ENCODE measurements around the gene ANO6. TPM values are rescaled to one million over a fixed set of nuclear protein-coding genes. Genes with fewer than 3 reads are reported as not detected.
"Not testable (repeated sequence)": the region's sequence is repeated elsewhere in the genome, so short reads cannot be mapped to it uniquely, and the experiment has no call there.

The ANO6 gene
- total RNA-seq, 2 donors from 2014 or later, result 24.4 to 28.0 TPM

- Histone ChIP-seq H3K9me3 (no peaks in the 10 kb centered on the region), H3K27me3 (no peaks in the 10 kb centered on the region), H3K4me1 (peaks cover 53% of the 10 kb centered on the region), H3K4me3 (no peak overlapping the region), H3K27ac (peak overlapping the region; percentile 41 to 88 (median 86)), H3K36me3 (replicated peaks in 1 of 2; ENCODE audit: insufficient read depth in 1 of 2, low read depth in 2 of 2) (no peaks in the 10 kb centered on the region)
- 9 to 13% methylated on average over 4 of the region's 4 CpGs for WGBS, 2 donors
- DNase-seq, result peak in 3 of 4 donors; percentile 15 to 54 (median 27)
- TF ChIP-seq, protein P1, sequence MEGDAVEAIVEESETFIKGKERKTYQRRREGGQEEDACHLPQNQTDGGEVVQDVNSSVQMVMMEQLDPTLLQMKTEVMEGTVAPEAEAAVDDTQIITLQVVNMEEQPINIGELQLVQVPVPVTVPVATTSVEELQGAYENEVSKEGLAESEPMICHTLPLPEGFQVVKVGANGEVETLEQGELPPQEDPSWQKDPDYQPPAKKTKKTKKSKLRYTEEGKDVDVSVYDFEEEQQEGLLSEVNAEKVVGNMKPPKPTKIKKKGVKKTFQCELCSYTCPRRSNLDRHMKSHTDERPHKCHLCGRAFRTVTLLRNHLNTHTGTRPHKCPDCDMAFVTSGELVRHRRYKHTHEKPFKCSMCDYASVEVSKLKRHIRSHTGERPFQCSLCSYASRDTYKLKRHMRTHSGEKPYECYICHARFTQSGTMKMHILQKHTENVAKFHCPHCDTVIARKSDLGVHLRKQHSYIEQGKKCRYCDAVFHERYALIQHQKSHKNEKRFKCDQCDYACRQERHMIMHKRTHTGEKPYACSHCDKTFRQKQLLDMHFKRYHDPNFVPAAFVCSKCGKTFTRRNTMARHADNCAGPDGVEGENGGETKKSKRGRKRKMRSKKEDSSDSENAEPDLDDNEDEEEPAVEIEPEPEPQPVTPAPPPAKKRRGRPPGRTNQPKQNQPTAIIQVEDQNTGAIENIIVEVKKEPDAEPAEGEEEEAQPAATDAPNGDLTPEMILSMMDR (IDR thresholded peaks at IDR 0.05), result peak in 1 of 7 experiments; percentile 7
- TF ChIP-seq POLR2A (IDR thresholded peaks at IDR 0.05), result no peak
- ATAC-seq, result peak; percentile 79
- intact Hi-C loops (cut with DNase I), result no loop called here
These were observed 18.4 kb downstream of the ANO6 start for GRCh38 chr12:45234139-45234865.

DNA sequence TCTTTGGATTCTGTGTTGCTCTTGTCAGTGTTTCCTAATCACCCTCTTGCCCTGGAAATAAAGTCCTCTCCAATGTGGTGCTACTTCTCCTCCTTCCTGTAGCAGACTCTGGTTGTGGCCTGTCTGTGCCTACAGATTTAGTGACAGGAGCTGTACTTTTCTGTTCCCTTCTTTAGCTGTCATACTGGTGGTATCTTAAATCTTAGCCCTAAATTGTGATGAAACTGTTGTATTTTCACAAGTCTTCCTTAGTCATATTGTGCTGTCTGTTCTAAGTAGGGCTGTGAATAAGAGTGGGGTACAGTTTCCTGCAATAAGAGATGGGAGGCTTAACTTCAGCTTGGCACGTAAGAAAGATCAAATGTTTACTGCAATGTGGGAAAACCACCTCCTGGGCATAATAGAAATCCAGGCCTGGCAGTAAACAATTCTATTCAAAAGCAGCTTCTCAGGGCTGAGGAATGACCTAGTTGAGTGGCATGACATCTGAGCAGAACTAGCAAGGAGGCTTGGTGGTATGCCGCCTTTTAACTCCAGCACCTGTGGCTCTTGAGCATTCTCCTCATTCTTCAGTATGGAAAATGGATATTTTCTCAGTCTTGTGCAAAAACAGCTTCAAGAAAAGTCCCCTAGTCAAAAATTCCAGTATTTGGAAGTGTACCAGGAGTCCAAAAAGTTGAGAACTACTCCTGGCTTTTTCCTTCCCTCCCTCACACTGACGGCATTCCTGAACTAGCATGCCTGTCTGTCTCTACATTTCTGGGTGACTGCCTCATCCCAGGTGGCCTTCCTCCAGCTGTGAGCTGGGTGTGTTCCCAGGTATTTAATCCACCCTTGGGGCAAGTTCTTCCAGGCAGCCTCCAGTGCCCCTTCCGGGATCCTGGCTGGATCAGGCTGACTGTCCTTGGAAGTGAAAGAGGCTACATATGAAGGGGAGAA is 19.5 kb downstream of the ANO6 start:
- intact Hi-C loops (cut with DNase I), result no loop called here
- H3K9me3 ChIP-seq, result no peaks in the 10 kb centered on the region
- DNase-seq (peak; percentile 58 to 71 (median 66)), ATAC-seq (peak; percentile 70)
- H3K4me1 ChIP-seq, result peaks cover 53% of the 10 kb centered on the region
- H3K27me3 ChIP-seq, result no peaks in the 10 kb centered on the region
- WGBS, 2 donors, result 15 to 18% methylated on average over 4 of the region's 4 CpGs
- TF ChIP-seq, protein P1 (IDR thresholded peaks at IDR 0.05), result no peak
- no peak for TF ChIP-seq POLR2A (IDR thresholded peaks at IDR 0.05)
- H3K36me3 ChIP-seq (replicated peaks in 1 of 2; ENCODE audit: insufficient read depth in 1 of 2, low read depth in 2 of 2), result no peaks in the 10 kb centered on the region
- H3K27ac ChIP-seq, result peak overlapping the region; percentile 41 to 88 (median 86)
- H3K4me3 ChIP-seq, result no peak overlapping the region

- H3K36me3 ChIP-seq (replicated peaks in 1 of 2; ENCODE audit: insufficient read depth in 1 of 2, low read depth in 2 of 2); H3K4me3 ChIP-seq; H3K27me3 ChIP-seq; ATAC-seq; H3K9me3 ChIP-seq; DNase-seq; intact Hi-C loops (cut with DNase I): not testable (repeated sequence)
- H3K4me1 ChIP-seq, result peaks cover 50% of the 10 kb centered on the region
- peak overlapping the region in 3 of 4 donors; percentile 86 to 88 (median 87) for H3K27ac ChIP-seq
- WGBS, 2 donors, result 57 to 85% methylated on average over 2 of the region's 2 CpGs
These were observed 20.5 kb downstream of the ANO6 start for GRCh38 chr12:45236383-45236782.

GRCh38 chr12:45242180-45242579 is 26.3 kb downstream of the ANO6 start:
- Histone ChIP-seq H3K4me3 (no peak overlapping the region), H3K4me1 (peaks cover 10% of the 10 kb centered on the region), H3K27ac (peak overlapping the region in 3 of 4 donors; percentile 32 to 45 (median 41)), H3K9me3 (no peaks in the 10 kb centered on the region), H3K36me3 (replicated peaks in 1 of 2; ENCODE audit: insufficient read depth in 1 of 2, low read depth in 2 of 2) (no peaks in the 10 kb centered on the region), H3K27me3 (no peaks in the 10 kb centered on the region)
- 20 to 67% methylated on average over 1 to 11 of the region's 11 CpGs for whole genome bisulfite sequencing, 2 donors
- TF ChIP-seq, protein P1 (IDR thresholded peaks at IDR 0.05), result no peak
- no peak for TF ChIP-seq POLR2A (IDR thresholded peaks at IDR 0.05)
- peak; percentile 45 for ATAC-seq
- intact Hi-C loops (cut with DNase I), result no loop called here
- peak; percentile 20 to 74 (median 43) for DNase-seq

DNA sequence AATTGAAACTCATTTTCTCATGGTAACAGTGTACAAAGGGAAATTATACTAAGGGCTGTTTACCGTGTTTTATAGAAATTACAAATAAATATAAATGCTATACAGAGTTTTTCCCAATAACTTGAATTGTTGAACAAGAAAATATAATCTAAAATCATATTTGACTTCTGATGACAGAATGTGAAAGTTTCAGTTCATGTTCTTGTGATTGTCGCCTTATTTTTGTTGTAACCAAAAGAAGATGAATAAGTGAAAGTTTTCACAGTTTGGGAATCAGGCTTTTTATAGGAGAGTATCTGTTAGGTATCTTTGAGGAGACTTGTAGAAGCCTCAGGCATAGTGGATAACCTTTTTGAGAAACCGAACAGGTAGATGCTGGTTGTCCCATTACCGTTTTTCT is 28.1 kb downstream of the ANO6 start:
- Histone ChIP-seq H3K36me3 (replicated peaks in 1 of 2; ENCODE audit: insufficient read depth in 1 of 2, low read depth in 2 of 2) (no peaks in the 10 kb centered on the region), H3K4me3 (no peak overlapping the region), H3K4me1 (peaks cover 10% of the 10 kb centered on the region), H3K27ac (no peak overlapping the region), H3K9me3 (no peaks in the 10 kb centered on the region), H3K27me3 (no peaks in the 10 kb centered on the region)
- intact Hi-C loops (cut with DNase I), result no loop called here
- ATAC-seq (no peak), DNase-seq (no peak)
- TF ChIP-seq, protein P1 (IDR thresholded peaks at IDR 0.05), result no peak
- TF ChIP-seq POLR2A (IDR thresholded peaks at IDR 0.05), result no peak
- WGBS, 2 donors, result 88 to 92% methylated on average over 4 of the region's 4 CpGs
